Measurements from ENCODE around the gene PLCG2.

Gene PLCG2

GRCh38 chr16:81885976-81886586 lies 107.0 kb downstream of the PLCG2 start:
- no peaks in the 10 kb centered on the region for H3K27me3 Mint-ChIP-seq (ENCODE audit: low read depth)
- peaks cover 5% of the 10 kb centered on the region for H3K4me1 Mint-ChIP-seq (ENCODE audit: low read depth)
- H3K4me3 Mint-ChIP-seq = no peak overlapping the region
- H3K27ac Mint-ChIP-seq = no peak overlapping the region
- H3K36me3 Mint-ChIP-seq (ENCODE audit: low read depth) = no peaks in the 10 kb centered on the region
- no peaks in the 10 kb centered on the region for H3K9me3 Mint-ChIP-seq
- DNase-seq (ENCODE audit: low spot score) = no peak

GRCh38 chr16:81888520-81889394 lies 109.7 kb downstream of the PLCG2 start:
- Mint-ChIP-seq H3K9me3 (no peaks in the 10 kb centered on the region), H3K27ac (no peak overlapping the region), H3K4me1 (ENCODE audit: low read depth) (peaks cover 5% of the 10 kb centered on the region), H3K27me3 (ENCODE audit: low read depth) (no peaks in the 10 kb centered on the region), H3K4me3 (no peak overlapping the region), H3K36me3 (ENCODE audit: low read depth) (no peaks in the 10 kb centered on the region)
- no peak for DNase-seq (ENCODE audit: low spot score)

- no peak for DNase-seq (ENCODE audit: low spot score)
- H3K4me1 Mint-ChIP-seq (ENCODE audit: low read depth) = peaks cover 5% of the 10 kb centered on the region
- no peak overlapping the region for H3K27ac Mint-ChIP-seq
- H3K4me3 Mint-ChIP-seq = no peak overlapping the region
- no peaks in the 10 kb centered on the region for H3K27me3 Mint-ChIP-seq (ENCODE audit: low read depth)
- no peaks in the 10 kb centered on the region for H3K9me3 Mint-ChIP-seq
- H3K36me3 Mint-ChIP-seq (ENCODE audit: low read depth) = no peaks in the 10 kb centered on the region
These were observed 112.8 kb downstream of the PLCG2 start for GRCh38 chr16:81891736-81892364.

GRCh38 chr16:81894592-81894991 lies 115.5 kb downstream of the PLCG2 start:
- no peak overlapping the region for H3K4me3 Mint-ChIP-seq
- no peaks in the 10 kb centered on the region for H3K36me3 Mint-ChIP-seq (ENCODE audit: low read depth)

GRCh38 chr16:81896902-81897301 lies 117.8 kb downstream of the PLCG2 start:
- Mint-ChIP-seq H3K27ac (no peak overlapping the region), H3K4me3 (no peak overlapping the region), H3K27me3 (ENCODE audit: low read depth) (no peaks in the 10 kb centered on the region), H3K36me3 (ENCODE audit: low read depth) (no peaks in the 10 kb centered on the region), H3K4me1 (ENCODE audit: low read depth) (no peaks in the 10 kb centered on the region), H3K9me3 (no peaks in the 10 kb centered on the region)
- no peak for DNase-seq (ENCODE audit: low spot score)

More at GRCh38 chr16:81894592-81894991, 115.5 kb downstream of the PLCG2 start:
- H3K4me1 Mint-ChIP-seq (ENCODE audit: low read depth) = peaks cover 2% of the 10 kb centered on the region
- H3K27me3 Mint-ChIP-seq (ENCODE audit: low read depth) = no peaks in the 10 kb centered on the region
- no peak for DNase-seq (ENCODE audit: low spot score)
- H3K9me3 Mint-ChIP-seq = no peaks in the 10 kb centered on the region
- no peak overlapping the region for H3K27ac Mint-ChIP-seq

GRCh38 chr16:81899601-81900000 lies 120.5 kb downstream of the PLCG2 start:
- no peaks in the 10 kb centered on the region for H3K4me1 Mint-ChIP-seq (ENCODE audit: low read depth)
- DNase-seq (ENCODE audit: low spot score) = no peak
- no peak overlapping the region for H3K27ac Mint-ChIP-seq
- H3K9me3 Mint-ChIP-seq = no peaks in the 10 kb centered on the region
- no peaks in the 10 kb centered on the region for H3K27me3 Mint-ChIP-seq (ENCODE audit: low read depth)
- no peak overlapping the region for H3K4me3 Mint-ChIP-seq
- H3K36me3 Mint-ChIP-seq (ENCODE audit: low read depth) = no peaks in the 10 kb centered on the region

GRCh38 chr16:81900014-81900413 lies 120.9 kb downstream of the PLCG2 start:
- Mint-ChIP-seq H3K4me3 (no peak overlapping the region), H3K9me3 (no peaks in the 10 kb centered on the region), H3K27me3 (ENCODE audit: low read depth) (no peaks in the 10 kb centered on the region), H3K4me1 (ENCODE audit: low read depth) (no peaks in the 10 kb centered on the region), H3K27ac (no peak overlapping the region), H3K36me3 (ENCODE audit: low read depth) (no peaks in the 10 kb centered on the region)
- DNase-seq (ENCODE audit: low spot score) = no peak

- Mint-ChIP-seq H3K27me3 (ENCODE audit: low read depth) (no peaks in the 10 kb centered on the region), H3K27ac (no peak overlapping the region), H3K36me3 (ENCODE audit: low read depth) (no peaks in the 10 kb centered on the region), H3K4me3 (no peak overlapping the region), H3K4me1 (ENCODE audit: low read depth) (no peaks in the 10 kb centered on the region), H3K9me3 (no peaks in the 10 kb centered on the region)
- DNase-seq (ENCODE audit: low spot score) = no peak
These were observed 121.4 kb downstream of the PLCG2 start for GRCh38 chr16:81900456-81900855.

- no peak overlapping the region for H3K27ac Mint-ChIP-seq
- H3K27me3 Mint-ChIP-seq (ENCODE audit: low read depth) = no peaks in the 10 kb centered on the region
- no peak overlapping the region for H3K4me3 Mint-ChIP-seq
- no peak for DNase-seq (ENCODE audit: low spot score)
- H3K9me3 Mint-ChIP-seq = no peaks in the 10 kb centered on the region
- H3K36me3 Mint-ChIP-seq (ENCODE audit: low read depth) = no peaks in the 10 kb centered on the region
- H3K4me1 Mint-ChIP-seq (ENCODE audit: low read depth) = no peaks in the 10 kb centered on the region
These were observed 122.4 kb downstream of the PLCG2 start for GRCh38 chr16:81901484-81901883.

GRCh38 chr16:81902025-81902424 lies 122.9 kb downstream of the PLCG2 start:
- H3K36me3 Mint-ChIP-seq (ENCODE audit: low read depth) = no peaks in the 10 kb centered on the region
- no peak overlapping the region for H3K4me3 Mint-ChIP-seq
- no peaks in the 10 kb centered on the region for H3K27me3 Mint-ChIP-seq (ENCODE audit: low read depth)
- H3K4me1 Mint-ChIP-seq (ENCODE audit: low read depth) = no peaks in the 10 kb centered on the region
- no peak overlapping the region for H3K27ac Mint-ChIP-seq
- H3K9me3 Mint-ChIP-seq = no peaks in the 10 kb centered on the region
- no peak for DNase-seq (ENCODE audit: low spot score)

- no peaks in the 10 kb centered on the region for H3K27me3 Mint-ChIP-seq (ENCODE audit: low read depth)
- no peaks in the 10 kb centered on the region for H3K9me3 Mint-ChIP-seq
- H3K4me3 Mint-ChIP-seq = no peak overlapping the region
- no peak overlapping the region for H3K27ac Mint-ChIP-seq
- no peak for DNase-seq (ENCODE audit: low spot score)
- no peaks in the 10 kb centered on the region for H3K36me3 Mint-ChIP-seq (ENCODE audit: low read depth)
- H3K4me1 Mint-ChIP-seq (ENCODE audit: low read depth) = no peaks in the 10 kb centered on the region
These were observed 125.2 kb downstream of the PLCG2 start for GRCh38 chr16:81904320-81904719.

GRCh38 chr16:81905277-81905676 lies 126.2 kb downstream of the PLCG2 start:
- DNase-seq (ENCODE audit: low spot score) = no peak
- H3K27ac Mint-ChIP-seq = no peak overlapping the region
- no peak overlapping the region for H3K4me3 Mint-ChIP-seq
- no peaks in the 10 kb centered on the region for H3K9me3 Mint-ChIP-seq
- no peaks in the 10 kb centered on the region for H3K36me3 Mint-ChIP-seq (ENCODE audit: low read depth)
- no peaks in the 10 kb centered on the region for H3K4me1 Mint-ChIP-seq (ENCODE audit: low read depth)
- H3K27me3 Mint-ChIP-seq (ENCODE audit: low read depth) = no peaks in the 10 kb centered on the region

- Mint-ChIP-seq H3K4me3 (no peak overlapping the region), H3K36me3 (ENCODE audit: low read depth) (no peaks in the 10 kb centered on the region), H3K27ac (no peak overlapping the region), H3K4me1 (ENCODE audit: low read depth) (no peaks in the 10 kb centered on the region), H3K9me3 (no peaks in the 10 kb centered on the region), H3K27me3 (ENCODE audit: low read depth) (no peaks in the 10 kb centered on the region)
- DNase-seq (ENCODE audit: low spot score) = no peak
These were observed 128.6 kb downstream of the PLCG2 start for GRCh38 chr16:81907681-81908080.

GRCh38 chr16:81908466-81909262 lies 129.6 kb downstream of the PLCG2 start:
- Mint-ChIP-seq H3K36me3 (ENCODE audit: low read depth) (no peaks in the 10 kb centered on the region), H3K27ac (no peak overlapping the region)

More at GRCh38 chr16:81908466-81909262, 129.6 kb downstream of the PLCG2 start:
- Mint-ChIP-seq H3K27me3 (ENCODE audit: low read depth) (no peaks in the 10 kb centered on the region), H3K4me3 (no peak overlapping the region), H3K4me1 (ENCODE audit: low read depth) (no peaks in the 10 kb centered on the region), H3K9me3 (no peaks in the 10 kb centered on the region)
- no peak for DNase-seq (ENCODE audit: low spot score)
